Liver (tissue), 9 donors: ENCODE results near the gene MMP27. TPM values are rescaled to one million over a fixed set of nuclear protein-coding genes. Genes with fewer than 3 reads are reported as not detected.

ENCODE experiments used
- DNase-seq: peaks from one replicate; pipeline ENCODE4 v3.0.0-alpha.2; 2017; ENCODE audit warnings: low spot score
- H3K27ac ChIP-seq, 2 donors: one replicate each; pipeline ENCODE4 v1.7.0; 2013; ENCODE audit warnings: inconsistent platforms in 2 of 2, low read length in 2 of 2, control low read depth in 1 of 2, low read depth in 1 of 2, mild to moderate bottlenecking in 1 of 2
- H3K27me3 ChIP-seq, 4 donors: one replicate each; pipeline versions ENCODE4 v1.6.1 to v1.7.0; 2013; ENCODE audit warnings: low read length in 3 of 4, inconsistent platforms in 1 of 4, mild to moderate bottlenecking in 1 of 4, moderate library complexity in 1 of 4; ENCODE audit not compliant: control insufficient read depth in 4 of 4, insufficient read depth in 4 of 4
- H3K36me3 ChIP-seq, 4 donors: one replicate each; pipeline versions ENCODE4 v1.6.1 to v1.7.0; 2013; ENCODE audit warnings: low read length in 3 of 4, mild to moderate bottlenecking in 3 of 4, low read depth in 1 of 4, moderate library complexity in 1 of 4; ENCODE audit not compliant: control insufficient read depth in 4 of 4, insufficient read depth in 3 of 4
- H3K4me1 ChIP-seq, 4 donors: one replicate each; pipeline versions ENCODE4 v1.6.1 to v1.7.0; 2013; ENCODE audit warnings: low read length in 3 of 4, mild to moderate bottlenecking in 3 of 4, moderate library complexity in 1 of 4; ENCODE audit not compliant: control insufficient read depth in 4 of 4, insufficient read depth in 4 of 4
- H3K4me3 ChIP-seq, 3 donors: one replicate each; pipeline versions ENCODE4 v1.6.1 to v1.7.0; 2013; ENCODE audit warnings: low read length in 3 of 3, control low read depth in 1 of 3, low read depth in 1 of 3, mild to moderate bottlenecking in 1 of 3
- H3K9ac ChIP-seq, 2 donors: one replicate each; pipeline ENCODE4 v1.7.0; 2013; ENCODE audit warnings: low read length in 2 of 2, mild to moderate bottlenecking in 2 of 2, moderate library complexity in 2 of 2, control low read depth in 1 of 2, low read depth in 1 of 2
- H3K9me3 ChIP-seq, 4 donors: one replicate each; pipeline versions ENCODE4 v1.6.1 to v1.7.0; 2013; ENCODE audit warnings: low read length in 3 of 4; ENCODE audit not compliant: control insufficient read depth in 4 of 4
- HNF4A ChIP-seq, 2 donors: conservative IDR thresholded peaks; 2 replicates each; pipeline ENCODE4 v1.6.1; 2016; ENCODE audit warnings: antibody characterized with exemption in 2 of 2, mild to moderate bottlenecking in 2 of 2
- NR2F2 ChIP-seq: IDR thresholded peaks from 2 replicates; pipeline ENCODE4 v1.6.1; 2016; ENCODE audit warnings: antibody characterized with exemption
- REST ChIP-seq: IDR thresholded peaks from 2 replicates; pipeline ENCODE4 v1.6.1; 2016; ENCODE audit warnings: antibody characterized with exemption, mild to moderate bottlenecking
- RXRA ChIP-seq, 2 donors: IDR thresholded peaks; 2 replicates each; pipeline ENCODE4 v1.6.1; 2017 to 2018; ENCODE audit warnings: antibody characterized with exemption in 2 of 2, mild to moderate bottlenecking in 1 of 2
- YY1 ChIP-seq: IDR thresholded peaks from 2 replicates; pipeline ENCODE4 v1.6.1; 2016; ENCODE audit warnings: antibody characterized with exemption, mild to moderate bottlenecking
- WGBS: extraction: QIAGEN DNeasy Blood & Tissue Kit; methylation state at CpG from one replicate; pipeline ENCODE4 v1.1.7; 2013; 5-methylcytosine and 5-hydroxymethylcytosine counted together
- polyA plus RNA-seq, 2 donors: library from polyadenylated mRNA; stranded (reverse) in 1 of 2; unstranded in 1 of 2; fragments of 200-250 nt in 1 of 2; fragments of >200 nt in 1 of 2; fragmentation: Nextera tagmentation in 1 of 2; extraction: Ambion mirVana in 1 of 2; gene quantifications; one replicate each; pipeline versions ENCODE4 v1.2.1 to v1.2.3, GENCODE V29; 2013 to 2015
- total RNA-seq, 2 donors: library from RNA; depleted of rRNA; stranded (reverse); fragments of >200 nt; gene quantifications; one replicate each; pipeline ENCODE4 v1.2.3, GENCODE V29; 2014
- donor health status: healthy.
- donor health status: healthy.
- donor health status: healthy.
- donor health status: healthy.
- donor health status: healthy.

The MMP27 gene
- total and polyA plus RNA-seq, 4 donors, result not detected

- TF ChIP-seq REST (no peak), RXRA (IDR thresholded peaks at IDR 0.05) (no peak), HNF4A (conservative IDR thresholded peaks at IDR 0.05) (no peak), NR2F2 (no peak)
Observed at GRCh38 chr11:102647430-102647829, 58.1 kb downstream of the MMP27 start (continued).

- TF ChIP-seq YY1 (no peak), NR2F2 (no peak)
- Histone ChIP-seq H3K27ac (no peak overlapping the region), H3K9ac (no peak overlapping the region), H3K9me3 (no peaks in the 10 kb centered on the region), H3K4me3 (no peak overlapping the region), H3K27me3 (no peaks in the 10 kb centered on the region), H3K4me1 (peaks cover 0 to 12% (median 9%) of the 10 kb centered on the region in 4 donors), H3K36me3 (no peaks in the 10 kb centered on the region)
- WGBS, result 94% methylated on average over 4 of the region's 4 CpGs
- DNase-seq, result no peak
Observed at GRCh38 chr11:102643941-102644340, 61.6 kb downstream of the MMP27 start.

Other genes starting within 250 kb of the MMP27 start
- 1 to 10 TPM in 1 of 2 donors, not detected in 1; 1.4 TPM for gene MMP7, start 175.0 kb downstream of the MMP27 start, total RNA-seq
- 1 to 10 TPM in 1 of 2 donors, under 1 TPM in 1; 0.99 to 1.8 TPM for gene MMP7, start 175.0 kb downstream of the MMP27 start, polyA plus RNA-seq
- not detected for gene MMP20, start 80.4 kb downstream of the MMP27 start, total RNA-seq
- not detected for gene MMP20, start 80.4 kb downstream of the MMP27 start, polyA plus RNA-seq
- 1 to 10 TPM in 1 of 2 donors, under 1 TPM in 1; 0.17 to 3.5 TPM for gene MMP8, start 19.2 kb upstream of the MMP27 start, total RNA-seq
- gene MMP8, start 19.2 kb upstream of the MMP27 start, polyA plus RNA-seq, result under 1 TPM; 0.15 to 0.55 TPM
- not detected for gene MMP10, start 74.9 kb upstream of the MMP27 start, total RNA-seq
- gene MMP10, start 74.9 kb upstream of the MMP27 start, polyA plus RNA-seq, result not detected
- under 1 TPM in 1 of 2 donors, not detected in 1; 0.09 TPM for gene MMP1, start 92.4 kb upstream of the MMP27 start, total RNA-seq
- gene MMP1, start 92.4 kb upstream of the MMP27 start, polyA plus RNA-seq, result under 1 TPM in 1 of 2 donors, not detected in 1; 0.06 TPM
- gene MMP3, start 137.8 kb upstream of the MMP27 start, total RNA-seq, result not detected
- not detected for gene MMP3, start 137.8 kb upstream of the MMP27 start, polyA plus RNA-seq
- gene MMP12, start 169.2 kb upstream of the MMP27 start, total RNA-seq, result not detected
- not detected for gene MMP12, start 169.2 kb upstream of the MMP27 start, polyA plus RNA-seq
- not detected for gene MMP13, start 250.0 kb upstream of the MMP27 start, total RNA-seq
- not detected for gene MMP13, start 250.0 kb upstream of the MMP27 start, polyA plus RNA-seq